Heart left ventricle (tissue), 16 donors: Measurements from ENCODE around the gene TPBGL. TPM values are rescaled to one million over a fixed set of nuclear protein-coding genes. Genes with fewer than 3 reads are reported as not detected.

Source experiments
- ATAC-seq, 4 donors: fragments of 200-7000 bp; cut with Tn5 transposase; one replicate each; pipeline ENCODE4 v1.9.1; 2020 to 2022; ENCODE audit warnings: moderate library complexity in 4 of 4, mild to moderate bottlenecking in 3 of 4, moderate number of reproducible peaks in 1 of 4
- DNase-seq, 5 donors: peaks; one replicate each; pipeline ENCODE4 v3.0.0-alpha.2; 2020
- H3K27ac ChIP-seq, 12 donors: fragments of 200-600 bp; sonication (generic) in 4 of 12; one replicate each; pipeline versions ENCODE4 v1.5.0 to v1.8.0; 2016 to 2022; ENCODE audit warnings: mild to moderate bottlenecking in 2 of 12
- H3K27me3 ChIP-seq, 9 donors: fragments of 200-600 bp; sonication (generic) in 2 of 9; one replicate each; pipeline versions ENCODE4 v1.5.1 to v1.8.0; 2016 to 2022; ENCODE audit warnings: mild to moderate bottlenecking in 3 of 9
- H3K36me3 ChIP-seq, 9 donors: fragments of 200-600 bp; sonication (generic) in 2 of 9; one replicate each; pipeline versions ENCODE4 v1.5.0 to v1.8.0; 2018 to 2022; ENCODE audit warnings: mild to moderate bottlenecking in 2 of 9
- H3K4me1 ChIP-seq, 12 donors: fragments of 200-600 bp; sonication (generic) in 4 of 12; one replicate each; pipeline versions ENCODE4 v1.5.0 to v1.8.0; 2016 to 2022; ENCODE audit warnings: mild to moderate bottlenecking in 3 of 12
- H3K4me3 ChIP-seq, 12 donors: fragments of 200-600 bp; sonication (generic) in 4 of 12; one replicate each; pipeline versions ENCODE4 v1.5.0 to v1.8.0; 2017 to 2022; ENCODE audit warnings: mild to moderate bottlenecking in 9 of 12, moderate library complexity in 4 of 12
- H3K9me3 ChIP-seq, 12 donors: fragments of 200-600 bp; sonication (generic) in 4 of 12; one replicate each; pipeline versions ENCODE4 v1.5.0 to v1.8.0; 2016 to 2022; ENCODE audit warnings: mild to moderate bottlenecking in 1 of 12
- CTCF ChIP-seq, 12 donors: fragments of 200-600 bp; sonication (generic) in 4 of 12; IDR thresholded peaks; one replicate each; pipeline versions ENCODE4 v1.5.0 to v1.8.0; 2018 to 2022; ENCODE audit warnings: antibody characterized with exemption in 12 of 12, mild to moderate bottlenecking in 5 of 12
- POLR2A ChIP-seq, 2 donors: fragments of 450-650 bp; IDR thresholded peaks; one replicate each; pipeline ENCODE4 v1.6.1; 2017; ENCODE audit warnings: antibody characterized with exemption in 2 of 2, mild to moderate bottlenecking in 2 of 2, moderate library complexity in 2 of 2
- WGBS, 4 donors: extraction: QIAGEN DNeasy Blood & Tissue Kit in 2 of 4; methylation state at CpG; one replicate each; pipeline versions ENCODE4 v1.1.5 to v1.1.7; 2013 to 2018; 5-methylcytosine and 5-hydroxymethylcytosine counted together
- intact Hi-C, 10 donors: fragments of 100-400 bp; cut with DNase I; formaldehyde crosslinking; loops; one replicate each; pipeline versions ENCODE4 v1.11.1 to v1.14.2; 2022
- polyA plus RNA-seq, 2 donors: library from polyadenylated mRNA; stranded (reverse); fragments of 200-250 nt; gene quantifications; one replicate each; pipeline ENCODE4 v1.2.3, GENCODE V29; 2013
- total RNA-seq, 9 donors: library from RNA; depleted of rRNA in 2 of 9; stranded (reverse); fragments of >200 nt in 2 of 9; fragmentation: NEBNext Ultra II Directional in 3 of 9; extraction: Animal tissue kit (Norgen Biotek cat#: 25700) in 3 of 9; gene quantifications; one replicate each; pipeline versions ENCODE4 v1.1.0 to v1.2.4, GENCODE V29; 2016 to 2023
- donor health status: ischemic (EF 13 %, LVEDD 7.1; RV severe dilation, severe dysfunction).
- donor health status: healthy with polysubstance abuse.
- donor health status: DM: no; HTN: yes; CAD: no.
- donor health status: DM: no; HTN: no; CAD: no.
- donor health status: ischemic (EF 25% LVEDD 6.9; RV normal size, moderate dysfunction).
- donor health status: ischemic (EF 25% LVEDD 5.7; RV mildly dilated, moderate dysfunction).
- donor health status: healthy.
- donor health status: DM: yes; HTN: yes; CAD: no.
- donor health status: ischemic (EF 35%, LVEDD 5.7; RV mildly dilated, moderate dysfunction).
- donor health status: nonischemic (EF 11% LVEDD 7.7; RV severe dilation, severe dysfunction).
- donor health status: DM: yes; HTN: yes; CAD: no.
- donor health status: PGD.
- donor health status: ischemic (EF 29% LVEDD 5.4; RV normal size, mild dysfunction).
- donor health status: nonischemic (EF 23%, LVEDD 6.1; RV moderate dilation, normal function).

Gene TPBGL
- total and polyA plus RNA-seq, 11 donors = 0.07 to 1.0 (median 0.14) TPM; not detected in 5

- TF ChIP-seq POLR2A (IDR thresholded peaks at IDR 0.05) (no peak), CTCF (IDR thresholded peaks at IDR 0.05) (no peak)
- H3K27ac ChIP-seq = no peak overlapping the region
- intact Hi-C loops = no loop called here
- H3K36me3 ChIP-seq = peaks cover 0 to 23% (median 10%) of the 10 kb centered on the region in 9 donors
- peaks cover 0 to 42% (median 7%) of the 10 kb centered on the region in 12 donors for H3K4me1 ChIP-seq
- ATAC-seq (no peak), DNase-seq (peak in 1 of 5 donors; percentile 9)
- no peaks in the 10 kb centered on the region for H3K9me3 ChIP-seq
- peaks cover 0 to 5% (median 0%) of the 10 kb centered on the region in 9 donors for H3K27me3 ChIP-seq
- no peak overlapping the region for H3K4me3 ChIP-seq
- 83 to 91% (median 85%) methylated on average over 4 of the region's 4 CpGs for WGBS, 4 donors
These were observed 21.9 kb downstream of the TPBGL start for GRCh38 chr11:75262436-75262835.

- Histone ChIP-seq H3K27ac (no peak overlapping the region), H3K4me1 (peaks cover 0 to 42% (median 7%) of the 10 kb centered on the region in 12 donors), H3K36me3 (peaks cover 0 to 30% (median 17%) of the 10 kb centered on the region in 9 donors), H3K9me3 (no peaks in the 10 kb centered on the region), H3K4me3 (no peak overlapping the region), H3K27me3 (peaks cover 0 to 4% (median 0%) of the 10 kb centered on the region in 9 donors)
- DNase-seq = peak in 1 of 5 donors; percentile 20
- ATAC-seq = peak in 2 of 4 donors; percentile 6 to 23
- 55 to 65% (median 64%) methylated on average over 10 to 17 of the region's 17 CpGs for WGBS, 4 donors
- TF ChIP-seq CTCF (IDR thresholded peaks at IDR 0.05) (no peak), POLR2A (IDR thresholded peaks at IDR 0.05) (no peak)
- intact Hi-C loops = no loop called here
These were observed 22.6 kb downstream of the TPBGL start for GRCh38 chr11:75262961-75263852.

GRCh38 chr11:75263944-75264349, 23.4 kb downstream of the TPBGL start:
- H3K4me1 ChIP-seq = peaks cover 0 to 42% (median 7%) of the 10 kb centered on the region in 12 donors
- TF ChIP-seq POLR2A (IDR thresholded peaks at IDR 0.05) (no peak), CTCF (IDR thresholded peaks at IDR 0.05) (no peak)
- WGBS, 4 donors = 69 to 79% (median 78%) methylated on average over 4 of the region's 4 CpGs
- peaks cover 0 to 4% (median 0%) of the 10 kb centered on the region in 9 donors for H3K27me3 ChIP-seq
- H3K27ac ChIP-seq = peak overlapping the region in 1 of 12 donors; percentile 17
- intact Hi-C loops = no loop called here
- H3K9me3 ChIP-seq = no peaks in the 10 kb centered on the region
- no peak for ATAC-seq
- peaks cover 0 to 37% (median 18%) of the 10 kb centered on the region in 9 donors for H3K36me3 ChIP-seq
- DNase-seq = peak in 2 of 5 donors; percentile 16 to 22
- H3K4me3 ChIP-seq = no peak overlapping the region

GRCh38 chr11:75264356-75264755, 23.8 kb downstream of the TPBGL start:
- Histone ChIP-seq H3K27ac (peak overlapping the region in 1 of 12 donors; percentile 17), H3K36me3 (peaks cover 0 to 41% (median 22%) of the 10 kb centered on the region in 9 donors)
- intact Hi-C loops = no loop called here

More at GRCh38 chr11:75264356-75264755, 23.8 kb downstream of the TPBGL start:
- Histone ChIP-seq H3K27me3 (peaks cover 0 to 4% (median 0%) of the 10 kb centered on the region in 9 donors), H3K4me3 (no peak overlapping the region), H3K4me1 (peaks cover 0 to 42% (median 7%) of the 10 kb centered on the region in 12 donors), H3K9me3 (no peaks in the 10 kb centered on the region)
- DNase-seq = peak in 1 of 5 donors; percentile 4
- TF ChIP-seq POLR2A (IDR thresholded peaks at IDR 0.05) (no peak), CTCF (IDR thresholded peaks at IDR 0.05) (no peak)
- ATAC-seq = no peak
